GM13977 (cell line): Measurements from ENCODE around the gene CORO2B.

Experiments used
- DNase-seq: peaks from one replicate; pipeline ENCODE4 v3.0.0; 2012; ENCODE audit warnings: low spot score
- CTCF ChIP-seq: IDR thresholded peaks from 2 replicates; pipeline ENCODE4 v1.5.1; 2012; ENCODE audit warnings: mild to moderate bottlenecking, control low read depth; ENCODE audit not compliant: insufficient read depth; ENCODE audit errors: extremely low read depth, missing control alignments
- in situ Hi-C: fragments of 300-500 bp; cut with MboI; formaldehyde crosslinking; loops from one replicate; pipeline ENCODE4 v1.12.0; 2022; ENCODE audit warnings: low sequenced_read_pairs, low pct_unique_long_range_greater_than_20kb, mixed read lengths, inconsistent platforms; ENCODE audit not compliant: unreplicated experiment

The CORO2B gene

GRCh38 chr15:68707386-68707785, 128.6 kb downstream of the CORO2B start:
- TF ChIP-seq CTCF: no peak
- no peak for DNase-seq
- in situ Hi-C loops: no loop called here

DNA sequence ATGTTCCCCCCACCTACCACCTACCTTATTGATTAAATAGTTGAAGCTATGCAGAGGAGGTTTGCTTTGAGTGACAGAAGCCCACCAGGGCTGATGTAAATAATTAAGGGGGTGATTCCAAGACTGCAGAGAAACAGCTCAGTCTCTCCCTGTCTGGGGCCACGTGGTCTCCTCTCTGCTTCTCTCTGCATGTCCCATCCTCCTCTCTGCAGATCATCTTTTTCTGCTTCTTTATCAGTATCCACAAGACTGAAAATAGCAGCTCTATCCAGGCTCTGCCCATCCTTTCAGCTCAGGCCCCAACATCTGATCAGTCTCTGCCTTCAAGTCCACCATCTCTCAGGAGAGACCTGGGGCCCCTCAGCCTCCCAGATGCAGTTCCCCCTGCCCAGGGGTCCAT, 131.1 kb downstream of the CORO2B start:
- DNase-seq: no peak
- in situ Hi-C loops: no loop called here
- TF ChIP-seq CTCF: no peak

DNA sequence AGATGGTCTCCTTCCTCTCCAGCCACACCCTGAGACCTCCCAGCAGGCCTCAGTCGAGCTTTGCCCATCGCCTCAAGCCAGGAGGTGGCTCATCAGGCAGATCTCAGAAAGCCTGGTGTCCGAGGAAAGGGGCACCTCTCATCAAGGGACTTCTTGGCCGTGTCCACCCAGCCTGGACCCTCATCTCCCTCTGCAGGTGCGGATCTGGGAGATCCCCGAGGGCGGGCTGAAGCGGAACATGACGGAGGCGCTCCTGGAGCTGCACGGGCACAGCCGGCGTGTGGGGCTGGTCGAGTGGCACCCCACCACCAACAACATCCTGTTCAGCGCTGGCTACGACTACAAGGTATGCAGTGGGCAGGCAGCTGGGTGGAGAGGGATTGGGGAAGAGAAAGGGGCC, 131.7 kb downstream of the CORO2B start:
- no peak for TF ChIP-seq CTCF
- no peak for DNase-seq
- in situ Hi-C loops: no loop called here

DNA sequence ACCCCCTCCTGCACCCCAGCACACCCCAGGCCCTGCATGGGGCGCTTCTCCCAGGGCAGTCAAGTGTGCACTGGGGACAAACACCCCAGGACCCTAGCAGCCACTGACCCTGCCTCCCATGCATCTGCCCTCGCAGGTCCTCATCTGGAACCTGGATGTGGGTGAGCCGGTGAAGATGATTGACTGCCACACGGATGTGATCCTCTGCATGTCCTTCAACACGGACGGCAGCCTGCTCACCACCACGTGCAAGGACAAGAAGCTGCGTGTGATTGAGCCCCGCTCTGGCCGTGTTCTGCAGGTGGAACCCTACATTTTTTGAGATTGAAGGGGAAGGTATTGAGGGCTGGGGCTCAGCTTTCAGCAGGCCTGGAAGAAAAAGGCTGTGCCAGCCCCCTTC, 132.6 kb downstream of the CORO2B start:
- in situ Hi-C loops: no loop called here
- no peak for TF ChIP-seq CTCF
- no peak for DNase-seq

GRCh38 chr15:68712886-68713285, 134.1 kb downstream of the CORO2B start:
- no peak for TF ChIP-seq CTCF
- in situ Hi-C loops: no loop called here

GRCh38 chr15:68713874-68714273, 135.1 kb downstream of the CORO2B start:
- in situ Hi-C loops: no loop called here
- DNase-seq: no peak
- no peak for TF ChIP-seq CTCF

More at GRCh38 chr15:68712886-68713285, 134.1 kb downstream of the CORO2B start:
- no peak for DNase-seq

DNA sequence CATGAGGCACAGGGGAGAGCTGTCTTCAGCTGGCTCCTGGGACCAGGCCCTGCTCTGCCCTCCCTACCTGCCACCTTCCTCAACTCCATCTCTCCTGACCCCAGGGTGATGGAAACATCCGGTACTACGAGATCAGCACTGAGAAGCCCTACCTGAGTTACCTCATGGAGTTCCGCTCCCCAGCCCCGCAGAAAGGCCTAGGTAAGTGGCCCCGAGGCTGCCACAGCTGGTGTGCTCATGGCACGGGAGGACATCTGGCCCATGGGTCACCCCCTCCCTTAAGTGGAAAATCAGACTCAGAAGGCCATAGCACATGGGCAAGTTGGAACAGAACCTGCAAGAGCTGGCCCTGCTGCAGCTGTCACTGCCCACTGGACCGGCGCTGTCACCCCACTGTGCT, 136.3 kb downstream of the CORO2B start:
- no peak for TF ChIP-seq CTCF
- in situ Hi-C loops: no loop called here
- DNase-seq: no peak
